CD14-positive monocyte (primary cell): ENCODE data around the gene RPS6KA2. TPM values are rescaled to one million over a fixed set of nuclear protein-coding genes. Genes with fewer than 3 reads are reported as not detected.

ENCODE experiments used
- DNase-seq, 3 donors: peaks; one replicate each; pipeline ENCODE4 v3.0.0-alpha.2; 2011 to 2022
- H2AFZ ChIP-seq: 2 replicates; pipeline ENCODE4 v1.6.0; 2012; ENCODE audit warnings: mild to moderate bottlenecking, low read depth, low read length, inconsistent platforms; ENCODE audit not compliant: insufficient read depth, poor library complexity, severe bottlenecking
- H3K27ac ChIP-seq, 2 donors: 1 replicate in 1 of 2; 2 replicates in 1 of 2; pipeline ENCODE4 v1.5.1; 2012 to 2013; ENCODE audit warnings: low read length in 2 of 2, control low read depth in 1 of 2, inconsistent platforms in 1 of 2, low read depth in 1 of 2, mild to moderate bottlenecking in 1 of 2
- H3K27me3 ChIP-seq, 2 donors: one replicate each; pipeline versions ENCODE4 v1.6.0 to v1.6.1; 2011 to 2013; ENCODE audit warnings: low read length in 2 of 2; ENCODE audit not compliant: control insufficient read depth in 2 of 2, insufficient read depth in 2 of 2
- H3K36me3 ChIP-seq, 2 donors: replicated peaks in 1 of 2; 1 replicate in 1 of 2; 2 replicates in 1 of 2; pipeline versions ENCODE4 v1.5.1 to v1.6.1; 2012 to 2013; ENCODE audit warnings: low read length in 2 of 2, control low read depth in 1 of 2, inconsistent platforms in 1 of 2, mild to moderate bottlenecking in 1 of 2; ENCODE audit not compliant: insufficient read depth in 2 of 2, control insufficient read depth in 1 of 2
- H3K4me1 ChIP-seq, 2 donors: 1 replicate in 1 of 2; 2 replicates in 1 of 2; pipeline versions ENCODE4 v1.5.1 to v1.6.1; 2012 to 2013; ENCODE audit warnings: low read length in 2 of 2, control low read depth in 1 of 2, inconsistent platforms in 1 of 2, mild to moderate bottlenecking in 1 of 2, moderate library complexity in 1 of 2; ENCODE audit not compliant: insufficient read depth in 2 of 2, control insufficient read depth in 1 of 2
- H3K4me2 ChIP-seq: replicated peaks from 2 replicates; pipeline ENCODE3; 2012; ENCODE audit warnings: low read length, moderate library complexity, mild to moderate bottlenecking; ENCODE audit not compliant: poor library complexity, severe bottlenecking; ENCODE audit errors: extremely low read depth
- H3K4me3 ChIP-seq, 3 experiments: fragments of 200-600 bp in 1 of 3; sonication (generic) in 1 of 3; replicated peaks in 1 of 3; 1 replicate in 2 of 3; 2 replicates in 1 of 3; pipeline ENCODE4 v1.5.1; 2011 to 2013; ENCODE audit warnings: low read length in 3 of 3, mild to moderate bottlenecking in 3 of 3, control low read depth in 2 of 3, low read depth in 2 of 3, inconsistent platforms in 1 of 3, moderate library complexity in 1 of 3
- H3K79me2 ChIP-seq: 2 replicates; pipeline ENCODE4 v1.6.0; 2012; ENCODE audit warnings: mild to moderate bottlenecking, control low read depth, inconsistent platforms, low read length, moderate library complexity; ENCODE audit not compliant: insufficient read depth
- H3K9ac ChIP-seq: 2 replicates; pipeline ENCODE4 v1.6.0; 2017; ENCODE audit warnings: low read length, mild to moderate bottlenecking; ENCODE audit not compliant: insufficient read depth, poor library complexity, severe bottlenecking
- H3K9me3 ChIP-seq, 2 donors: replicated peaks in 1 of 2; 1 replicate in 1 of 2; 2 replicates in 1 of 2; pipeline versions ENCODE4 v1.5.1 to v1.6.1; 2012 to 2013; ENCODE audit warnings: low read length in 2 of 2, control low read depth in 1 of 2; ENCODE audit not compliant: control insufficient read depth in 1 of 2, insufficient read depth in 1 of 2
- H4K20me1 ChIP-seq: 2 replicates; pipeline ENCODE4 v1.6.0; 2012; ENCODE audit warnings: mild to moderate bottlenecking, low read length, control low read depth, moderate library complexity; ENCODE audit not compliant: insufficient read depth
- H3K27ac Mint-ChIP-seq, 7 donors: one replicate each; pipeline ENCODE4 v1.8.0; 2020; ENCODE audit warnings: mild to moderate bottlenecking in 7 of 7, mixed read lengths in 7 of 7, moderate library complexity in 6 of 7, inconsistent platforms in 2 of 7
- H3K27me3 Mint-ChIP-seq, 3 donors: one replicate each; pipeline ENCODE4 v1.8.0; 2021 to 2022; ENCODE audit warnings: low read depth in 3 of 3, mild to moderate bottlenecking in 3 of 3, mixed read lengths in 3 of 3, moderate library complexity in 3 of 3, inconsistent platforms in 1 of 3
- H3K36me3 Mint-ChIP-seq, 2 donors: one replicate each; pipeline ENCODE4 v1.8.0; 2020; ENCODE audit warnings: mixed read lengths in 2 of 2, inconsistent platforms in 1 of 2, mild to moderate bottlenecking in 1 of 2
- H3K4me1 Mint-ChIP-seq: one replicate; pipeline ENCODE4 v1.8.0; 2020; ENCODE audit warnings: mild to moderate bottlenecking, mixed read lengths
- H3K4me3 Mint-ChIP-seq, 2 donors: one replicate each; pipeline ENCODE4 v1.8.0; 2020; ENCODE audit warnings: mild to moderate bottlenecking in 2 of 2, mixed read lengths in 2 of 2, moderate library complexity in 1 of 2
- H3K9me3 Mint-ChIP-seq, 7 donors: one replicate each; pipeline ENCODE4 v1.8.0; 2020 to 2022; ENCODE audit warnings: mixed read lengths in 7 of 7, mild to moderate bottlenecking in 6 of 7, moderate library complexity in 6 of 7, inconsistent platforms in 2 of 7
- CTCF ChIP-seq: fragments of 200-600 bp; IDR thresholded peaks from one replicate; pipeline ENCODE4 v1.8.0; 2022; ENCODE audit warnings: antibody characterized with exemption, mild to moderate bottlenecking
- WGBS: methylation state at CpG from one replicate; pipeline ENCODE4 v1.1.5; 2013; ENCODE audit warnings: missing lambda C conversion rate; ENCODE audit not compliant: insufficient coverage; 5-methylcytosine and 5-hydroxymethylcytosine counted together
- intact Hi-C, 2 donors: fragments of 100-400 bp; cut with micrococcal nuclease; formaldehyde crosslinking; loops; one replicate each; pipeline versions ENCODE4 v1.15.0 to v1.15.1; 2023
- polyA plus RNA-seq, 3 donors: library from polyadenylated mRNA; depleted of rRNA in 1 of 3; unstranded in 2 of 3; stranded (reverse) in 1 of 3; fragments of 300-500 nt in 2 of 3; fragments of >200 nt in 1 of 3; fragmentation: Illumina TruSeq in 2 of 3; gene quantifications; 1 replicate in 2 of 3; 2 replicates in 1 of 3; pipeline ENCODE4 v1.2.3, GENCODE V29; 2012 to 2021

RPS6KA2 gene
- polyA plus RNA-seq, 3 donors, result 1.4 to 3.1 (median 1.9) TPM

- DNase-seq, result no peak
- peaks cover 0 to 4% (median 2%) of the 10 kb centered on the region in 3 donors for H3K27me3 Mint-ChIP-seq
- peaks cover 0 to 7% of the 10 kb centered on the region in 2 donors for H3K36me3 Mint-ChIP-seq
- H3K4me1 Mint-ChIP-seq, result no peaks in the 10 kb centered on the region
- Histone ChIP-seq H3K27me3 (no peaks in the 10 kb centered on the region), H3K9me3 (no peaks in the 10 kb centered on the region), H3K79me2 (no peaks in the 10 kb centered on the region), H3K4me2 (no peak overlapping the region), H2AFZ (no peak overlapping the region), H3K9ac (no peak overlapping the region), H3K27ac (no peak overlapping the region), H3K4me1 (no peaks in the 10 kb centered on the region), H3K4me3 (no peak overlapping the region), H4K20me1 (no peaks in the 10 kb centered on the region), H3K36me3 (no peaks in the 10 kb centered on the region)
- intact Hi-C loops, result no loop called here
- no peak overlapping the region for H3K27ac Mint-ChIP-seq
- WGBS, result 98% methylated on average over 14 of the region's 14 CpGs
- TF ChIP-seq CTCF, result no peak
- H3K9me3 Mint-ChIP-seq, result peaks cover 0 to 5% (median 2%) of the 10 kb centered on the region in 7 donors
- H3K4me3 Mint-ChIP-seq, result no peak overlapping the region
Observed at GRCh38 chr6:166501246-166501645, 125.8 kb downstream of the RPS6KA2 start.

- Mint-ChIP-seq H3K27me3 (peaks cover 2 to 4% (median 2%) of the 10 kb centered on the region in 3 donors), H3K4me1 (peaks cover 2% of the 10 kb centered on the region), H3K27ac (peak overlapping the region in 1 of 7 donors; percentile 15), H3K4me3 (peak overlapping the region in 1 of 2 donors; percentile 21), H3K36me3 (peaks cover 0 to 7% of the 10 kb centered on the region in 2 donors), H3K9me3 (peaks cover 0 to 5% (median 2%) of the 10 kb centered on the region in 7 donors)
- Histone ChIP-seq H3K9ac (no peak overlapping the region), H3K4me3 (no peak overlapping the region), H2AFZ (no peak overlapping the region), H3K36me3 (no peaks in the 10 kb centered on the region), H4K20me1 (no peaks in the 10 kb centered on the region), H3K79me2 (no peaks in the 10 kb centered on the region), H3K4me1 (no peaks in the 10 kb centered on the region), H3K27ac (no peak overlapping the region), H3K4me2 (no peak overlapping the region), H3K27me3 (no peaks in the 10 kb centered on the region), H3K9me3 (no peaks in the 10 kb centered on the region)
- DNase-seq, result no peak
- TF ChIP-seq CTCF, result no peak
- intact Hi-C loops, result no loop called here
- 80% methylated on average over 6 of the region's 7 CpGs for WGBS
Observed at GRCh38 chr6:166500246-166500645, 126.8 kb downstream of the RPS6KA2 start.
